Endothelial cell of umbilical vein (primary cell): ENCODE data around the gene ADIPOQ.
"Not testable (repeated sequence)": the region's sequence is repeated elsewhere in the genome, so short reads cannot be mapped to it uniquely, and the experiment has no call there.

Experiments
- EZH2 ChIP-seq: IDR thresholded peaks from 2 replicates; pipeline ENCODE4 v1.6.1; 2012; ENCODE audit warnings: borderline replicate concordance, low read depth, mild to moderate bottlenecking, moderate library complexity, low read length, inconsistent platforms; ENCODE audit not compliant: severe bottlenecking
- GATA2 ChIP-seq: IDR thresholded peaks from 2 replicates; pipeline ENCODE4 v1.7.0; 2011; ENCODE audit warnings: low read depth, mild to moderate bottlenecking, moderate library complexity, mixed read lengths, low read length; ENCODE audit not compliant: insufficient read length, insufficient read depth
- MYC ChIP-seq: IDR thresholded peaks from one replicate; pipeline ENCODE4 v1.6.1; 2011; ENCODE audit warnings: mild to moderate bottlenecking, low read depth, low read length
- POLR2A ChIP-seq: IDR thresholded peaks from 2 replicates; pipeline ENCODE4 v1.6.1; 2012; ENCODE audit warnings: low read depth, mild to moderate bottlenecking, control low read depth, low read length
- POLR2AphosphoS5 ChIP-seq: IDR thresholded peaks from 2 replicates; pipeline ENCODE4 v1.6.1; 2012; ENCODE audit warnings: low read depth, mild to moderate bottlenecking, control low read depth, low read length, moderate library complexity; ENCODE audit not compliant: insufficient read depth
- TF ChIP-seq, protein P1 (sequence below), 2 donors: IDR thresholded peaks; 1 replicate in 1 of 2; 2 replicates in 1 of 2; pipeline ENCODE4 v1.5.1; 2011; ENCODE audit warnings: low read length in 2 of 2, mild to moderate bottlenecking in 2 of 2, moderate library complexity in 2 of 2, control low read depth in 1 of 2, inconsistent platforms in 1 of 2, low read depth in 1 of 2; ENCODE audit not compliant: insufficient read depth in 1 of 2; ENCODE audit errors: extremely low read depth in 1 of 2
- TF ChIP-seq, protein P2 (sequence below): IDR thresholded peaks from 2 replicates; pipeline ENCODE4 v1.6.1; 2011; ENCODE audit not compliant: insufficient read depth, insufficient read length

DNA sequence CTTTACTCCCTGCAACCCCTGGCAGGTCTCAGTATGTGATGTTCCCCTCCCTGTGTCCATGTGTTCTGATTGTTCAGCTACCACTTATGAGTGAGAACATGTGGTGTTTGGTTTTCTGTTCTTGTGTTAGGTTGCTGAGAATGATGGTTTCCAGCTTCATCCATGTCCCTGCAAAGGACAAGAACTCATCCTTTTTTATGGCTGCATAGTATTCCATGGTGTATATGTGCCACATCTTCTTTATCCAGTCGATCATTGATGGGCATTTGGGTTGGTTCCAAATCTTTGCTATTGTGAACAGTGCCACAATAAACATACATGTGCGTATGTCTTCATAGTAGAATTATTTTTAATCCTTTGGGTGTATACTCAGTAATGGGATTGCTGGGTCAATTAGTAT is 61.2 kb downstream of the ADIPOQ start:
- TF ChIP-seq GATA2, EZH2, POLR2A, POLR2AphosphoS5, MYC: not testable (repeated sequence)
- TF ChIP-seq, protein P1, sequence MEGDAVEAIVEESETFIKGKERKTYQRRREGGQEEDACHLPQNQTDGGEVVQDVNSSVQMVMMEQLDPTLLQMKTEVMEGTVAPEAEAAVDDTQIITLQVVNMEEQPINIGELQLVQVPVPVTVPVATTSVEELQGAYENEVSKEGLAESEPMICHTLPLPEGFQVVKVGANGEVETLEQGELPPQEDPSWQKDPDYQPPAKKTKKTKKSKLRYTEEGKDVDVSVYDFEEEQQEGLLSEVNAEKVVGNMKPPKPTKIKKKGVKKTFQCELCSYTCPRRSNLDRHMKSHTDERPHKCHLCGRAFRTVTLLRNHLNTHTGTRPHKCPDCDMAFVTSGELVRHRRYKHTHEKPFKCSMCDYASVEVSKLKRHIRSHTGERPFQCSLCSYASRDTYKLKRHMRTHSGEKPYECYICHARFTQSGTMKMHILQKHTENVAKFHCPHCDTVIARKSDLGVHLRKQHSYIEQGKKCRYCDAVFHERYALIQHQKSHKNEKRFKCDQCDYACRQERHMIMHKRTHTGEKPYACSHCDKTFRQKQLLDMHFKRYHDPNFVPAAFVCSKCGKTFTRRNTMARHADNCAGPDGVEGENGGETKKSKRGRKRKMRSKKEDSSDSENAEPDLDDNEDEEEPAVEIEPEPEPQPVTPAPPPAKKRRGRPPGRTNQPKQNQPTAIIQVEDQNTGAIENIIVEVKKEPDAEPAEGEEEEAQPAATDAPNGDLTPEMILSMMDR (IDR thresholded peaks at IDR 0.05; ENCODE audit: extremely low read depth in 1 of 2, insufficient read depth in 1 of 2, low read depth in 1 of 2, low read length in 2 of 2), result not testable (repeated sequence)
- TF ChIP-seq, protein P2, sequence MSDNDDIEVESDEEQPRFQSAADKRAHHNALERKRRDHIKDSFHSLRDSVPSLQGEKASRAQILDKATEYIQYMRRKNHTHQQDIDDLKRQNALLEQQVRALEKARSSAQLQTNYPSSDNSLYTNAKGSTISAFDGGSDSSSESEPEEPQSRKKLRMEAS, result not testable (repeated sequence)
